NOMO-1 treated with dmso at 0.1 percent for 144 hours (cell line): ENCODE measurements around the gene STYXL1.
A peak's percentile ranks its signal among the peaks of the same experiment; 100 is the strongest.

ENCODE experiments used
- DNase-seq: peaks from one replicate; lab custom pipeline; 2025; ENCODE audit not compliant: unreplicated experiment; lab: John Stamatoyannopoulos, UW

Gene STYXL1

GRCh38 chr7:75960372-75960771 lies 87.4 kb downstream of the STYXL1 start:
- no peak for DNase-seq

GRCh38 chr7:75958802-75959543 lies 88.8 kb downstream of the STYXL1 start:
- DNase-seq, result no peak

- no peak for DNase-seq
Observed at GRCh38 chr7:75957021-75957736, 90.6 kb downstream of the STYXL1 start.

GRCh38 chr7:75955331-75955955 lies 92.4 kb downstream of the STYXL1 start:
- DNase-seq, result no peak

- peak; percentile 75 for DNase-seq
Observed at GRCh38 chr7:75953931-75954330, 93.9 kb downstream of the STYXL1 start.

GRCh38 chr7:75953431-75953830 lies 94.4 kb downstream of the STYXL1 start:
- no peak for DNase-seq

- DNase-seq, result peak; percentile 93
Observed at GRCh38 chr7:75951506-75951905, 96.3 kb downstream of the STYXL1 start.

GRCh38 chr7:75950111-75950681 lies 97.6 kb downstream of the STYXL1 start:
- no peak for DNase-seq

- DNase-seq, result no peak
Observed at GRCh38 chr7:75948179-75948578, 99.6 kb downstream of the STYXL1 start.
